ENCODE data around the gene KCNE4.

Gene KCNE4

DNA sequence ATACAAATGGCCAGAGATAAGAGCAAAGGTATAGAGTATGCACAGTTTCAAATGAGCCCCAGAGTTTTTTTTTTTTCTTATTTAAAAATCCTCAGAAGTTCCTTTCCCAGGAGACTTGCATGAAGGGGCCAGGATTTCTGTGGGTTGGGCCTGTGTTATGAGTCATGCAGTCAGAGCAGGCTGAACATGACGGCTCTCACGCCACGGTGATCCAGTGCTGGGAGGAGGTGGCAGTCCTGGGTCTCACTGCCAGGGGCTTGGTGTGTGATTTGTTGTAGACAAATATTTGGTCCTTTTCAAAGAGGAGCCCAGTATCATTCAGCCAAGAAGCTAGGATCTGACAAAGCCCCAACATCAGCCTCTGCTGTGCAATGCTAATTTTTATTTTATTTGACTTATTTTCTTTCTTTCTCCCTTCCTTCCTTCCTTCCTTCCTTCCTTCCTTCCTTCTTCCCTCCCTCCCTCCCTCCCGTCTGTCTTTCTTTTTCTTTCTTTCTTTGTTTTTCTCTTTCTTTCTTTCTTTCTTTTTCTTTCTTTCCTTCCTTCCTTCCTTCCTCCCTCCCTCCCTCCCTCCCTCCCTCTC lies 10.4 kb upstream of the KCNE4 start:
- no peak for DNase-seq

DNA sequence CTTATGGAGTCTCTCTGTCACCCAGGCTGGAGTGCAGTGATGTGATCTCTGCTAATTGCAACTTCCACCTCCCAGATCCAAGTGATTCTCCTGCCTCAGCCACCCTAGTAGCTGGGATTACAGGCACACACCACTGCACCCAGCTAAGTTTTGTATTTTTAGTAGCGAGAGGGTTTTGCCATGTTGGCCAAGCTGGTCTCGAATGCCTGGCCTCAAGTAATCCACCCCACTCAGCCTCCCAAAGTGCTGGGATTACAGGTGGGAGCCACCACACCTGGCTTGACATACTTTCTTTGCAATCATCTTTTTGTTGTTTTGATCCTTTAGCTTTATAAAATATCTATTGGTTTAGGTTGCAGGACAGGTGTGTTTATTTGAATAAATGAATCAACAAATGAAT lies 9.7 kb upstream of the KCNE4 start:
- no peak for DNase-seq

DNA sequence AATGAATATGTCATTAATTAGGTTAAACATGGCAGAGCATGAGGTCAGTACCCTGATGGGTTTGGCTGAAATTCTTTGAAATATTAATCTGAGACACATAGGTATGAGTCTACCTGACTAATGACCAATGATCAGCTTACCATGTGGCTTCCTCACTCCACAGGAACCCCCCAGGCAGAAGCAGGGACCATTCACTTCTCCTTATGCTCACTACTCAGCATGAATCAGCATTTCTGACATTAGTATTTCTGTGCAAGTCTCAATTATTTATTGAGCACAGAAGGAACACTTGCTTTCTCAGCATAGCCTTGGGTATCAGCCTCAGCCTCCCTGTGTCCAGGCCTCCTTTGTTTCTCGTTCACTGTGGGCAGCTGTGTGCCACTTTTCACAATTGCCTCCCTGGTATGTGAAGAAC lies 9.3 kb upstream of the KCNE4 start:
- no peak for DNase-seq

DNA sequence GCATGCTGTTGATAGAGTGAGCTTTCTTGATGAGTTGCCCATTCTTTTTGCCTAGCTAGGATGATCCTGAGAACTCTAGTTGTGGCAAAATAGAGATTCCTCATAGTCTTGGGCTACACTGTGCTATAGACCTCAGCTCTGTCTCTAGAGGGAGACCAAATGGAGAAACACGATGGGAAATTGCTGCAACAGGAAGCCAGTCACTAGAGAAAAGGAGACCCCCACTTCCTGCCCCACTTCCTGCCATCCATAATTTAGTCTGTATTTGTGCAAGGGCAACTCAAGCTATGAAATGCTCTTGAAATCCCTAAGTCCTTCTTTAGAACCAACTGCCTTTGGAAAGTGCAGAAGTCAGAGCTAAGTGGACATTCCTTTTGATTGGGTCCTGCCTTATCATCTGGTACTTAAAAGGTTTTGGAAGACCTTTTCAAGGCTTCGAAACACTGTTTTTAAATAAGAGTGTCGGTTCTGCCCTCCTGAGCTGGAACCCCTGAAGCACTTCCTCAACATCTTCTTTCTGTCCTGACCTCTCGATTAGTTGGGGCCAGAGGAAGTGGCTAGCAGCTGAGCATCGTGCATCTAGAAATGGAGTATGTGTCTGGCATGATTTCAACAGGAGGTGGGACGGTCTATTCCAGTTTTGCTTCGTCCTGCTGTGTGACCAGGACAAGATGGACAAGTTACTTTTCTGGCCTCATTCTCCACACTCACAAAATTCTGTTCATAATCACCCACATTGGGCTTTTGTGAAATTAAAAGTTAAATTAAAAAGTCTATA lies 8.6 kb upstream of the KCNE4 start:
- DNase-seq = no peak

DNA sequence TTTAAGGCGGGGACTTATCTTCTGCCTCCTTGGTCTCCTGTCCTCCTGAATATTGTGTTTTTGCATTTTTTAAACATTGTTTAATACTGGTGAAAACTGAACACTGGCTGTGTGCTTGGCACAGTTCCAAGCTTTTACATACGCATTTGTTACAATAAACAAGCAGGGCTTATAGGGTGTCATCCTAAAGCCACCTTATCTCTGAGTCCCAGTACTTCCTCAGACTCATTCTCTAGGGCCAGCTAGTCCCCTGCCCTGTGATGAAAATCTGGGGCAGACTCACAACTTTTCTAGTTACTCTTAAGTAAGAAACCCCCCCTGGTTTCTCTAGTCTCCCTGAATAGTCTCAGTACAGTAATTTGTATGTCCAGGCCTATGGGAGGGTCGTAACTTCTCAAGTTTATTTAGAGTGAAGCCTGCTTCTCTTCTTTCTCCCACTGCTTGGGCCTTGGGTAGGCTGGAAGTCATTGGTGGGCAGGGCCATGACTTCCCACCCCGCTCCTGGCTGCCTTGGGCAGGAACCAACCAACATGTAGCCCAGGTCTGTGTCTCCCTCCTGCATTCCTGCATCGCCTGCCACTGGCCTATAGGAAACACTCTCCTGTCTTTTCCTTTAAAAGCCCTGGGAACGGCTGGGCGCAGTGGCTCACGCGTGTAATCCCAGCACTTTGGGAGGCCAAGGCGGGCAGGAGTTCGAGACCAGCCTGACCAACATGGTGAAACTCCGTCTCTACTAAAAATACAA lies 7.7 kb upstream of the KCNE4 start:
- no peak for DNase-seq

DNA sequence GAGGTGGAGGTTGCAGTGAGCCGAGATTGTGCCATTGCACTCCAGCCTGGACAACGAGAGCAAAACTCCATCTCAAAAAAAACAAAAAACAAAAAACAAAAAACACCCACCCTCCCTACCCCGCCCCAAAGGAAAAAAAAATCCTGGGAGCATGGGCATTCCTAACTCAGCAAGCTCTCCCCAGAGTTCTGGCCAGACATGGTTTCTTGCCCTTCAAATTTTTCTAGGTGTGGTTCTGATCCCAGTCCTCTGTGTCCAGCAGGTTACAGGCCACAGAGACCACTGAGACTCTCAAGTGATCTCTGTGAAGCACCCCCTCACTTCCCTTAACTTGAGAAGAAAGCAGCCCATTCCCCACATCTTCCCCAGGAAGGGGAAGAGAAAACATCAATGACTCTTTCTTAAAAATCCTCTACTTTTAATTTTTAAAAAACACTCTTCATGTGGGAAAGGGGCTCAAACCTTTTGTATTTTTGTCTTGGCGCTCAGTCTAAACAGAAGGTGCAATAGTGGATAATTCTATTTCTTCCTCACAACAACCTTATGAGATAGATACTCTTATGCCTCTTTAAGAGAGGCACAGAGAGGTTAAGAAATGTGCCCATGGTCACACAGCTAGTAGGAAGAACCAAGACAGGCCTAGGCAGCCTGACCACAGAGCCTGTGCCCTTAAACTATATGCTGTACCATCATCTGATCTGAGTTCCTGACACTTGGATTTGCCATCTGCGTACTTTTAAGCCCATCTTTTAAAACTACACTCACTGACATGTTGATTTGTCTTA lies 6.9 kb upstream of the KCNE4 start:
- DNase-seq = no peak

DNA sequence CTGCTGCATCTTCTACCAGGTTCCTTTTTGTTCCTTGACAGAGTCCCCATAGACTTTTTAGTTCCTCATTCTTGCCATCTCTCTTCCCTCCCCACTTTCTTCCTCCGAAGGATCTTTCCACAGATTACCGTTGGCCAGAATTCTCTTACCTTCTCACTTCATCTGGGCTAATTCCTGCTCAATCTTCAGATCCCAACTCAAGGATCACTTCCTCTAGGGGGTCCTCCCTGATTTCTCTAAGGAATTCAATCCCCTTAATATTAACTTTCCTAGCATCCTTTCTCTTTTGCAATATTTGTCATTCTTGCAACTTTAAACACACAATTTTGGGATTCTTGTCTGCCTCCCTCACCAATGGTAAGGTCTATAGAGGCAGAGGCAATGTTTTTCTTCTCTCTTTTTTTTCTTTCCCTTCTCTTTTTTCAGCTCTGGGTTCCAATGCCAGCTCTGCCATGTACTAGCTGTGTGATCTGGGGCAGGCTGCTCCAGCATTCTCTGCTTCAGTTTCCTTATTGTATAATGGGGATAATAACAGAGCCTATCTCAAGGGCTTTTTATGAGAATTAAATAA lies 5.4 kb upstream of the KCNE4 start:
- no peak for DNase-seq

DNA sequence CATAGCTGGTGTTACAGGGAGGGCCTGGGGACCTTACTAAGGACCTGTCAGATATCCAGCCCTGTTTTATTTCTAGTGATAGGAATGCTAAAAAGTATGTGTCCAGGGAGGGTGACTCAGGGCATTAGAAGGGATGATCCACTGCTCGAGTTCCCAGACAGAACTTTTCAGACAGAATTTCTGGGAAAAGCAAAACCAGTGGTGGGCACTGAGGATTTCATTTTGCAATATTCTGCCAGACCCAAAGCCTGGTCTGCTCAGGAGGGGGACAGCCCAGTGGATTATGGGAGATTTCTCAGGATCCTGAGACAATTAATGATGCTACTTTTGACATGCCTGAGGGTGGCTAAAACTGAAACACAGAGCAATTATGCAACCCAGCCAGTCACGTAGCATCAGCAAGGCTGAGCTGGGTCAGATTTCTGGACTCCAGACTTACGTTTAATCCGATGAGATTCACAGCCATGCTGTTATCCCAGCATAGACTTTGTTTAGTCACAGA lies 4.7 kb upstream of the KCNE4 start:
- no peak for DNase-seq

DNA sequence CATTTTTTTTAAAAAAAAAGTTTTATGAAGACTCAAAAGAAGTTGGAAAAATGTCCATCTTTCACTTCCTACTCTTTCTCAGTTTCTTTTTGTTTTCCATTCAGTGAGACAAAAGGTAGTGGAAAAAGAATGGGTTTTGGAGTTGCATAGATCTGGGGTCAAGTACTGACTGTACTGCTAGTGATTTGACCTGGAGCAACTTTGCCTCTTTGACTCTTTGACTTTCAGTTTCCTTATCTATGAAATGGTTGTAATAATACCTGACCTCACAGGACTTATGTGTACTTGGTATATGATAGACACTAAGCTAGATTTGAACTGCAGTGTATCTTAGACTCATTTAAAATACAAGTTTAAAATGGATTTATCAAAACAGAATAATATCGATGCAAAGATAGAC lies 3.5 kb upstream of the KCNE4 start:
- no peak for DNase-seq

DNA sequence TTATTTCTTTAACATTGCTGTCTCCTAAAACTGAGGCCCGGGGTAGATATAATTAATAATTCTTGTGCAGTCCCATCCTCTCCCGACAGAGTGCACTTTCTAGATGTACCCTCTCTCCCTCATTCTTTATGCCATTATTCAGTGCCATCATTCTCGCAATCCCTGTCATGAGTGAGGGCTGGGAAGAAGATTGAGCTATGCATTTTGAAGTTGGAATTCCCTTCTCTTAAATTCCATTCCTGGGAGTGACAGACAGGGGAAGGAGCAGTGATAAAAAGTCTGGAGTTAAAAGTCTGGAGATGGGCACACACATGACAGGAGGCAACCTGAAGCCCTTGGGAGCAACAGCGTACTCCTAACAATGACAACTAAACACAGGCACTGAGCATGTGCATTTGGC lies 2.6 kb upstream of the KCNE4 start:
- DNase-seq = no peak

DNA sequence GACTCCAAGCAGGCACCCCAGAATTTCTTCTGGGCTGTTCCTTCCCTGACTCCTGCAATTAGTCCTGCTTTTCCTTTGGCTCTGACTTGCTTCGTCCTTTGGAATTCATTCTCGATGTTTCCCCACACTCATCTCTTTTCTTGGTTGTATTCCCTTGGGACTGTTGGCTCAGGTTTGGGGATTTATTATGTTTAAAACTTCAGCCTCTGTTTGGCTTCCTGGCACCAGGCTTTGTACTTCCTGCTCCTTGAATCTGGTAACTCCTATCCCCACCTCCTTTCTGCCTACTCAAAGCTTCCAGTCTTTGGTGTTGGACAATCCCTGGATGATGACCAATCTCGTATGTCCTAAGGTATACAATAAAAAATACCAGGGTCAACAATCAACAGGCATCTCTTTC lies 1.8 kb upstream of the KCNE4 start:
- DNase-seq = no peak

DNA sequence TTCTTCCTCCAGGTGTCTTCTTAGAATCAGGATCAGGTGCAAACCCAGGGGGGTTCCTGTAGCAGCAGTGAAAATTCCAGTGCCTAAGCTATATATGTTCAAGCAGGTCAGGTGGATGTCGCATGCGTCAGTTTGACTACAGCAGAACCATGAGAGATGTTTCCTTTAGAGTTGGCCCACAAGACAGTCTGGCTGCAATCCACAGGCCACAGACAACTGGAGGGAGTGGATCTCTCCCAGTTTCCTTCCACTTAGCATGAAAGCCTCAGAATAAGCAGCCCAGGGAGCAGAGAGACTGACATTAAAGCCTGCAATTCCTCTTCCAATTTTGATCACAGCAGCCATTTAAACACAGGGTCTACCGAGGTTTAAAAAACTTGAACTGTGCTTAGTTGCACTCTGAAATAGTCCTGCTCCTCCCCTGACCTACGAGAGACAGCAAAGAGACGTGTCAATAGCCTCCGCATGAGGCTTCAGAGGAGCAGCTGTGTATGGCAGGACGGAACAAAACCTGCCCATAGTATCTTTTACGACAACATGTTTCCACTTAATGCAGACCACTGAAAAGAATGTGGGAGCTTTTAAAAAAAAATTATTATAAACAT lies 988 bp upstream of the KCNE4 start:
- DNase-seq = no peak

DNA sequence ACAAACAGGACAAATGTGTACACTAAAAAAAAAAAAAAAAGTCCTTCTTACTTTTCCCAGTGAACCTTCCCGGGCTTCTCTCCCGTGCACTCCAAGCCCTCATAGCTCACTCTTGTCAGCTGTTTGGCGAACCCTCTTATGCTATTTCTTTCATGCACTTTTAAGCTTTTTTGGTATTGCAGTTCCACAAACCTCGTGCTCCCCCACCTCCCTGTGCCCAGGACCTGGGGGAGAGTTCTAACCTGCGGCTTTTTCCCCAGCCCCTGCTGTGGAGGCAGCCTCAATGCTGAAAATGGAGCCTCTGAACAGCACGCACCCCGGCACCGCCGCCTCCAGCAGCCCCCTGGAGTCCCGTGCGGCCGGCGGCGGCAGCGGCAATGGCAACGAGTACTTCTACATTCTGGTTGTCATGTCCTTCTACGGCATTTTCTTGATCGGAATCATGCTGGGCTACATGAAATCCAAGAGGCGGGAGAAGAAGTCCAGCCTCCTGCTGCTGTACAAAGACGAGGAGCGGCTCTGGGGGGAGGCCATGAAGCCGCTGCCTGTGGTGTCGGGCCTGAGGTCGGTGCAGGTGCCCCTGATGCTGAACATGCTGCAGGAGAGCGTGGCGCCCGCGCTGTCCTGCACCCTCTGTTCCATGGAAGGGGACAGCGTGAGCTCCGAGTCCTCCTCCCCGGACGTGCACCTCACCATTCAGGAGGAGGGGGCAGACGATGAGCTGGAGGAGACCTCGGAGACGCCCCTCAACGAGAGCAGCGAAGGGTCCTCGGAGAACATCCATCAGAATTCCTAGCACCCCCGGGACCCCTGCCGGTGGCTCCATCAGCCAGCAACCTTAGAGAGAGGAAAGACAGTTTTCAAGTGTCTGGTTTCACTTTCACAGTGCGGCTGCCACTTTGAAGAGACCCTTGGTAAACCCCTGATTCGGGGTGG lies 826 bp downstream of the KCNE4 start:
- DNase-seq = no peak

DNA sequence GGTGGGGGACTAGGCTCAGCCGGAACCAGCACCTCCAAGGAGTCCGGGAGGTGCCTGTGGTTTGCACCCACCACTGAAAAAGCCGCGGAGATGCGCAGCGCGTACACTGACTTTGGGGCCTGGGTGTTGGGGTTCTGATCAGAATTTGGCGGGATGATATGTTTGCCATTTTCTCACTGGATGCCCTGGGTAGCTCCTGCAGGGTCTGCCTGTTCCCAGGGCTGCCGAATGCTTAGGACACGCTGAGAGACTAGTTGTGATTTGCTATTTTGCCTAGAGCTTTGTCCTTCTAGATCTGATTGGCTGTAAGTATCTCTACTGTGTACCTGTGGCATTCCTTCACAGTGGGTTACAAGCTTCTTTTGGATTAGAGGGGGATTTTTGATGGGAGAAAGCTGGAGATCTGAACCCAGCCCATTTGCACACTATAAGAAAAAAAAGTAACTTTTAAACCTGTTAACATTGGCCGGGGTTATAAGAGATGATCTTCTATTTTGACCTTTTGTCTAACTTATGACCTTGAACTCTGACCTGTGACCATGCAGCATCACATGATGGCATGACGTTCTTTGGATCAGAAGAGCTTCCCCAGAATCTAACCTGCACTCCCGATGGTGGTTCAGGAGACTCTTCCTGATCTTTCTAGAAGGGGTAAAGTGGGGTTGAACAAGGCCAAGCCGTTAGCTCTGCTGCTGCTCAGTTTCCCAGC lies 1.6 kb downstream of the KCNE4 start:
- no peak for DNase-seq

DNA sequence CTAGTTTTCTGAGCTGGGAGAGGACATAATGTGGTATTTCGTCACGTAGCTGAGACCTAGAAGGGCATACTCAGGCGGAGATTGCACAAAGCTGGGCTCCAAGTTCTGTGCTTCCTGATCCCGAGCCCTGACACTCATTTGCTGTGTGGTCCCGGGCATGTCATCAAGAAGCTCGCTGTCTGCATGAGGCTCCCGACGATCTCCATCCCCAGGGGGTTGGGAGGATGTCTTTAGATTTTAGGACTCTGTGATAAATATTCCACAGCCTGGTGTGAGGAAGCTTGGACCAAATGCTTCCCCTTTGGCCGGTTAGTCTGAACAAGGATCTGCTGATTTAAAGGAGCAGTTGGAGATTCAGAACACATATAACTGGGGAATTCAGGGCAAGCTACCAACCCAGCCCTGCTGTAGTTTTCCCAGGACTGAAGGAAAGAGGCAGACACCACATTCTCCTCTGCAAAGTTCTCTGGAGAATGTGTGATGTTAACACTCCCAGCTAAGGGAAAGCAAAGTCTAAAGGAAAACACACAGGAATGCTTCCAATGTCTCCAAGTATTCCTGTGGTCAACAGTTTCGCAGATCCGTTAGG lies 2.3 kb downstream of the KCNE4 start:
- DNase-seq = no peak

DNA sequence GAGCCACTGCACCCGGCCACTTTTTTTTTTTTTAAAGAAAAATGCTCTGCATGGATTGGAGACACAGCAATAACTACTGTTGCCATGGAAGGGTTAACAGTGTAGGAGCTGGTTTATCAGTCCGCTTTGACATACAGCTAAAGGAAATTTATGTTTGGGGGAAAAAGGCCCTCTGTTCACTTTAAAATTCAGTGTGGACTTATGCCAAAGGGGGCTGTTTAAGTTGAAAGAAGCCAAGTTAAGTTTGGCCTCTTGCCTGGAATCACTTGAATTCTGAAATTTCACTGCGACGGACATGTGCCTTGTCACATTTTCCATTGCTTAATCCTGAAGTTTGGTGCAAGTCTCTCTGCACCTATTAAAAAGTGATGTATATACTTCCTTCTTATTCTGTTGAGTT lies 3.1 kb downstream of the KCNE4 start:
- no peak for DNase-seq

DNA sequence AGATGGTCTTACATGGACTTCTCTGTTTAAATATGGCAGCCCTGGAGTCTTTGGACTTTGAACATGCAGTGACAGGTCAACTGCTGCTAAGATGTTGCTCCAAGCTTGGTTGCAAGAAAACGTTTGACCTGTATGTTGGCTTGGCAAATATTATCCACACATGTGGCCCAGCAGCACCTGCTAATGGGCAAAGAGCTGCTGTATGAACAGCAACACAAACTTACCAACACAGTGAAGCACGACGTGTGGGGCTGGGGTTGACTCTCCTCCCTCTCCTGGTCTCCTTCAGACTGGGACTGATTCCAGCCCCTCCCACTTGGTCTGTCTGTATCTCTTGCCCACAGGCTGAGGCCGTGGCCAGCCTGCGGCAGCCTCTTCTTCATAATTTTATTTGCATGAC lies 3.8 kb downstream of the KCNE4 start:
- no peak for DNase-seq

DNA sequence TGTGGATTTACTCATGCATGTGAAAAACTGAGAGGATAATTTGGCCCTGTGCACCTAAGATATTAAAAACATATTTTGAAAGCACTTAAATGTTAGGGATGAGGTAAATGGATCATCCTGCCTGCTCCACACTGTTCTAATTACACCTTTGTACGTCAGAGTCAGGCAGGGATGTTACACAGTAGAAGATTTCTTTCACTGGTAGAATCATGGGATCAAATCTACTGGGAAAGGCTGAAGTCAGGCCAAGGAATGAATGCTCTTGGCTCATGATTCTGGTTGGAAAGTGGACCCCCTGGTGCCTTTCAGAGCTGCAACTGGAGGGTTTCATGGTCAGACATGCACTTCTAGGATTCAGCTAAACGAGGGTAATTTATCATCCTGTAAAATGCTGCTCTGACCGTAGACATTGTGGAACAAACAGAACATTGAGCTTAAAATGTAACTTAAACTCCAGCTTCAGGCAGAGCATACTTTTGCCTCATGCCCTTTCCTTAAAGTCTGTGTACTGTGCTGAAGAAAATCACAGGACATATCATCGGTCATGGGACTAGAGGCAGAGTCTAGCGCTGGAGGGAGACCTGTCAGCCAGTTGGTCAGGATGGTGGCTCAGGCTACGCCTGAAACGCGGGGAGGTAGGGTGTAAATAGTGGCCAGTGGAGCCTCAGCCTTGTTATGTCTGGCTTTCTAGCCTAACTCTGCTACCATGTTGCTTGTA lies 4.9 kb downstream of the KCNE4 start:
- no peak for DNase-seq

DNA sequence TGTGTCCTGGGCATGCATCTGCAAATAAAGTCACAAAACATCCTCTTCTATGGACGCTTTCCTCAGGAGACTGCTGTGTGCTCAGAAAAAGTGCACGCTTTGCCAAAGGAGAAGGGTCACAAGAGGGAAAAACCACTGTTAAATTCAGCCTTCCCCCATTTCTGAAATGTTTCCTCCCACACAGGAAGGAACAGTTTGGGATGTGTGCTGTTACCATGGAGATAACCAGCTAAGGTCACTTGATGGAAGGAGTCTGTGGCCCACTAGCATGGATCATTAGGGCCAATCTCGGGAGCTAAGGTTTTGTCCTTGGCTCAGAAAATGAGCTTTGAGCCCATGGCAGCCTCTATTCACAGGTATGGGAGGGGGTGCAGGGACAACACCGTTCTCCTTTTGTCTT lies 5.6 kb downstream of the KCNE4 start:
- no peak for DNase-seq
